ENCODE measurements around the gene TLE6.

DNA sequence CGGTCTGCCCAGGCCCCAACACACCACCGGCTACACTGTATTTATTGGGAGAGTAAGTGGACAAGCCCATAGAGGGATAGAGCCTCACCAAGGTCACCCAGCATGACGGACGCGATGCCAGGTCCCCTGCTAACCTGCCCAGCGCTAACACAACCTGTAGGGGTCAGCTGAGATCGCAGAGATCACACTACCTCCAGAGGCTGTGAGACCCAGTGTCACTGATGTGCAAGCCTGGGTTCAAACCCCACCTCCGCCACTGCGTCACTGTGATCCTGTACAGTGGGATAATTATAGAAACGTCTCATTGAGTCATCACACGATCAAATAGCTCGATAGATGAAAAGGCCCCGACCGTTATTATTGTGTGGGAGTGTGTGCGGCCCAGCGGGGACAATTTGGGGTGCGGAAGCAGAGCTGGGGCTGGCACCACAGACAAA is 62.3 kb downstream of the TLE6 start:
- TF ChIP-seq EZH2 (IDR thresholded peaks at IDR 0.05; ENCODE audit: low read depth), result no peak
- TF ChIP-seq, protein P1, sequence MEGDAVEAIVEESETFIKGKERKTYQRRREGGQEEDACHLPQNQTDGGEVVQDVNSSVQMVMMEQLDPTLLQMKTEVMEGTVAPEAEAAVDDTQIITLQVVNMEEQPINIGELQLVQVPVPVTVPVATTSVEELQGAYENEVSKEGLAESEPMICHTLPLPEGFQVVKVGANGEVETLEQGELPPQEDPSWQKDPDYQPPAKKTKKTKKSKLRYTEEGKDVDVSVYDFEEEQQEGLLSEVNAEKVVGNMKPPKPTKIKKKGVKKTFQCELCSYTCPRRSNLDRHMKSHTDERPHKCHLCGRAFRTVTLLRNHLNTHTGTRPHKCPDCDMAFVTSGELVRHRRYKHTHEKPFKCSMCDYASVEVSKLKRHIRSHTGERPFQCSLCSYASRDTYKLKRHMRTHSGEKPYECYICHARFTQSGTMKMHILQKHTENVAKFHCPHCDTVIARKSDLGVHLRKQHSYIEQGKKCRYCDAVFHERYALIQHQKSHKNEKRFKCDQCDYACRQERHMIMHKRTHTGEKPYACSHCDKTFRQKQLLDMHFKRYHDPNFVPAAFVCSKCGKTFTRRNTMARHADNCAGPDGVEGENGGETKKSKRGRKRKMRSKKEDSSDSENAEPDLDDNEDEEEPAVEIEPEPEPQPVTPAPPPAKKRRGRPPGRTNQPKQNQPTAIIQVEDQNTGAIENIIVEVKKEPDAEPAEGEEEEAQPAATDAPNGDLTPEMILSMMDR (conservative IDR thresholded peaks at IDR 0.05), result no peak

All from PC-9 (cell line).